GM12878 (cell line): ENCODE data around the gene OSBPL2.

ENCODE experiments used
- KDM1A ChIP-seq: fragments of 200-600 bp; sonication (generic); IDR thresholded peaks from 2 replicates; pipeline ENCODE4 v1.6.1; 2016; ENCODE audit warnings: borderline replicate concordance
- POLR2A ChIP-seq: IDR thresholded peaks from 2 replicates; pipeline ENCODE4 v1.6.1; 2011; ENCODE audit warnings: low read depth, mild to moderate bottlenecking, low read length
- RAD21 ChIP-seq: IDR thresholded peaks from 2 replicates; pipeline ENCODE4 v1.6.1; 2011; ENCODE audit warnings: mild to moderate bottlenecking, low read depth, low read length, moderate library complexity; ENCODE audit not compliant: insufficient read depth
- TF ChIP-seq, protein P1 (sequence below), 3 experiments: IDR thresholded peaks in 2 of 3; conservative IDR thresholded peaks in 1 of 3; 2 replicates each; pipeline ENCODE4 v1.5.1; 2011; ENCODE audit warnings: low read depth in 3 of 3, low read length in 3 of 3, mild to moderate bottlenecking in 3 of 3, control low read depth in 2 of 3, moderate library complexity in 2 of 3, inconsistent platforms in 1 of 3, mixed read lengths in 1 of 3; ENCODE audit not compliant: control insufficient read depth in 2 of 3, insufficient read depth in 1 of 3; ENCODE audit errors: extremely low read depth in 1 of 3

DNA sequence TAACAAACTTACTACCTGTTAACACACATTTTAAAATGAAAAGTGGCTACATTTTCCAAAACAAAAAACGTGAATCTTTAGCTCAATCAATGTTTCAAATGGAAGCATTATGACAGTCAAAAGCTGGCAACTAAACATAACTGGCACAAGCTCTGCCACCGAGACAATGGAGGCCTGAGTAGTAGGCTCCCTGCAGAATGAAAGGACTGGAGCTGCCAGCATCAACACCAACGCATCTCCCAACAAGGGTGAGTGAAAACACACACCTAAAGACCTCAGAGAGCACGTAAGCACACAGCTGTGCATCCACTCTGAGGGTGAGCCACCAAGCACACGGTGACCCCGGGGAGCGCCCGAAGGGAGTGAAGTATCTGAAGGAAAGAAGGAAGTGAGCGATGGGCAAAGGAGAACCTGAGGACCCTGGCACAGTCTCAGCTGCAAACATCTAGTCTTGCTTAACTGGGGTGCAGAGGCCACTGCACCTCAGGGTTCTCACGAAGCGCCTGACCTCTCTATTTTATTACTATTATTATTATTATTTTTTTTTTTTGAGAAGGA, 62.9 kb downstream of the OSBPL2 start:
- TF ChIP-seq RAD21 (no peak), POLR2A (no peak), KDM1A (no peak)
- TF ChIP-seq, protein P1, sequence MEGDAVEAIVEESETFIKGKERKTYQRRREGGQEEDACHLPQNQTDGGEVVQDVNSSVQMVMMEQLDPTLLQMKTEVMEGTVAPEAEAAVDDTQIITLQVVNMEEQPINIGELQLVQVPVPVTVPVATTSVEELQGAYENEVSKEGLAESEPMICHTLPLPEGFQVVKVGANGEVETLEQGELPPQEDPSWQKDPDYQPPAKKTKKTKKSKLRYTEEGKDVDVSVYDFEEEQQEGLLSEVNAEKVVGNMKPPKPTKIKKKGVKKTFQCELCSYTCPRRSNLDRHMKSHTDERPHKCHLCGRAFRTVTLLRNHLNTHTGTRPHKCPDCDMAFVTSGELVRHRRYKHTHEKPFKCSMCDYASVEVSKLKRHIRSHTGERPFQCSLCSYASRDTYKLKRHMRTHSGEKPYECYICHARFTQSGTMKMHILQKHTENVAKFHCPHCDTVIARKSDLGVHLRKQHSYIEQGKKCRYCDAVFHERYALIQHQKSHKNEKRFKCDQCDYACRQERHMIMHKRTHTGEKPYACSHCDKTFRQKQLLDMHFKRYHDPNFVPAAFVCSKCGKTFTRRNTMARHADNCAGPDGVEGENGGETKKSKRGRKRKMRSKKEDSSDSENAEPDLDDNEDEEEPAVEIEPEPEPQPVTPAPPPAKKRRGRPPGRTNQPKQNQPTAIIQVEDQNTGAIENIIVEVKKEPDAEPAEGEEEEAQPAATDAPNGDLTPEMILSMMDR (IDR thresholded peaks at IDR 0.05 in 2 of 3, conservative IDR thresholded peaks at IDR 0.05 in 1 of 3; ENCODE audit: control insufficient read depth in 2 of 3, extremely low read depth in 1 of 3, insufficient read depth in 1 of 3, low read depth in 3 of 3, low read length in 3 of 3): no peak
